ENCODE data around the gene SLC7A9.
"Not testable (repeated sequence)": the region's sequence is repeated elsewhere in the genome, so short reads cannot be mapped to it uniquely, and the experiment has no call there.

Gene SLC7A9

DNA sequence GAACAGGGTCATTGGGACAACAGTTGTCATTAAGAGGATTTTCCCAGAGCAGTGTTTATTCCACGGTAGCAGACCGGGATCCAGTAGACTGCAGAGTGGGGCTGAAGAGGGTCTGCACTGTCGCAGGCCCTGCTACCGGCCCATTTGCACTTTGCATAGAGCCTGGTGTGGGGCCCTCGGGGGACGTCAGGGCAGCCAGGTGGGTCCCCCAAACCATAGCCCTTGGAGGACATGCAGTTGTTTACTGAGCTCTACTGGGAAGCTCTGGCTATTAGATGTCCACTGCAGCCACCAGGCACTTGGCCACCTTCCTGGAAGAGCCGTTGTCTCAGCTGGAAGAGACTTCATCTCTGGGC lies 45.8 kb downstream of the SLC7A9 start:
- DNase-seq: no peak

DNA sequence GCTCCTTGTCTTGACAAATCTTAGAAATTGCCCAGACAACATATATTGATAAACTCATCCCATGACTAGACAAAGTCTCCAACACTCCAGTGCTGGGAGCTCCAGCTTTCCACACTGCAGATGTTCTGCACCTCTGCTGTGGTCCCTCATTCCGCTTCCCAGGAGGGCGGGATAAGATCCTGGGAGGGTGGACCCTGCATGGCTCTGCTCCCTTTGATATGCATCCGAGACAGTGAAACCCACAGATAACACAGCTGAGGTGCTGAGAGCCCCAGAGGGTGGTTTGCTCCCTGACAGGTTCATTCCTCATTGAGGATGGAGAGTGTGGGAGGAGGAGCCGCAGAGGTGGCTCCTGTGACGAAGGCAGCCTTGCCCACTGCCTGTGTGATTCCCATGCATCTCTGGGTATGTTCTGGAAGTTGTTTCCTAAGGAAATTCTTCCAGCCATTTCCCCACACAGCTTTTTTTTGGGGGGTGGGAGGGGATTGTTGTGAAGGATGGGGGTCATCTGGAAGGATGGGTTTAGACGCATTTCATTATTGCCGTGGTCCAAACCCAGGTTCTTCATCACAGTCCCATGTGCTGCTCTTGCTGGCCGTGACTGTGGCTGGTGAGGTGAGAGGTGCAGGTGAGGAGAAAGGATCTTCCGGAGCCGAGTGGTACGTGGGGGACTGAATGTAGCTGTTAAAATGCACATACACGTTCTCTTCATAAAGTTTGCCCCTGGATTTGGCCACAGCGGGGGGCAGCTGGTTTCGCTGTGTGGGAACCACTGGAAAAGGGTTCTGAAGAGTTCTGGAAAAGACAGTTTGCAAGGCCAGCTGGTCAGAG lies 46.4 kb downstream of the SLC7A9 start:
- no peak for DNase-seq

DNA sequence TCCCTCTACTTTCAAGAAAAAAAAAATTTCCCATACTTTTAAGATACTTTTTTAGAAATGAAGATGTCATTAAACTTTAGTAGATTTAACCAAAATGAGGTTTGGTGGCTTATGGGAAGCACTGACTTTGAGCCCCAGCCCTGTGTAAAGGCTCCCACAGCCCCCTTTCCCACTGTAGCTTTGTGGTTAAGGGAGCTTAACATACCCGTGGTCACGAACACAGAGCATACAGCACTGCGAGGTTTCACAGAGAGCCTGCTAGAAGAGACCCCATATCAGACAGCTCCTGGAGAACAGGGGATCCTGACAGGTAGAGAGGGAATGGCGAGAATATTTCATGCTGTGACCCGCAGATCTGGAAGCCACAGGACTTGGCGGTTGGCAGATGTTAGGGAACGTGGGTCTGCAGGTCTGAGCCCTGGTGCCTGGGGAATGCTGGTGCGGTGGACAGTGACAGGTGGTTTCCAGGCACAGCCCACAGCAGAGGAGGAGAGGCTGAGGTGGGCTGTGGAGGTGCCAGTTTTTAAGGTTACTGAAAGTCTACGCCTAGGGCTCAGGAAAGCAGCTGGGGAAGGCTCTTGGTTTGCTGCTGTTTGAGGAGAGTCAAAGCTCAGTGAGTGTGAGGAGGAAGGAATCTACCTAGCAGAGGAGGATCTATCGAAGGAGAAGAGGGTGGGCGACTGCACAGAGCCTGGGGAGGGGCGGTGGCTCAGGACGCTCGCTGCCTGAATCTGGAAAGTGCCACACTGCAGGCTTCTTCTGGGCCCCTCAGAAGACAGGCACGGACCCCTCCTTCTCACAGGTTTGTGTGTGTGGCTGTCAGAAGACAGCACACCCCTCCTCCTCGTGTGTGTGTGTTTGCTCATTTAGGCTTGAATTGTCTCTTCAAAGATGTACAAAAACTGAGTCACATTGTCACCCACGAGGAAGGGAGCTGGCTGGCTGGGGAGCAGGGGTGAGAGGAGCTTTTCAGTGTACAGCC lies 49.9 kb downstream of the SLC7A9 start:
- DNase-seq: no peak

DNA sequence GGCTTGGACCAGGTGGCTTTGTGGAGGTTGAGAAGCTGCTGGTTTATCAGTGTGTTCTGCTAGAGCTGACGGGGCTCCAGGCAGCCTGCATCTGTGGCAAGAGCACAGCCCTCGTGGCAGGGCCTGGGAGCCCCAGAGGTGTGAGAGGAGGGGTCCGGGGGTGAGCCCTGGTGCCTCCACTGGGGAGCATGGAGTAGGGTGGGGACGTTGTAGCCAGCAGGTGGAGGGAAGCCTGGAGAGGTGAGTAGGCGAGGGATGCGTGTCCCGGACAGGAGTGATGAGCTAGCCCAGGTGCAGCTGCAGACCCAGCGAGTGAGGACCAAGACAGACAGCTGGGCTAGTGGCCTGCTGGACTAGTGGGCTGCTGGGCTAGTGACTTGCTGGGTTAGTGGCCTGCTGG lies 51.0 kb downstream of the SLC7A9 start:
- DNase-seq: no peak

DNA sequence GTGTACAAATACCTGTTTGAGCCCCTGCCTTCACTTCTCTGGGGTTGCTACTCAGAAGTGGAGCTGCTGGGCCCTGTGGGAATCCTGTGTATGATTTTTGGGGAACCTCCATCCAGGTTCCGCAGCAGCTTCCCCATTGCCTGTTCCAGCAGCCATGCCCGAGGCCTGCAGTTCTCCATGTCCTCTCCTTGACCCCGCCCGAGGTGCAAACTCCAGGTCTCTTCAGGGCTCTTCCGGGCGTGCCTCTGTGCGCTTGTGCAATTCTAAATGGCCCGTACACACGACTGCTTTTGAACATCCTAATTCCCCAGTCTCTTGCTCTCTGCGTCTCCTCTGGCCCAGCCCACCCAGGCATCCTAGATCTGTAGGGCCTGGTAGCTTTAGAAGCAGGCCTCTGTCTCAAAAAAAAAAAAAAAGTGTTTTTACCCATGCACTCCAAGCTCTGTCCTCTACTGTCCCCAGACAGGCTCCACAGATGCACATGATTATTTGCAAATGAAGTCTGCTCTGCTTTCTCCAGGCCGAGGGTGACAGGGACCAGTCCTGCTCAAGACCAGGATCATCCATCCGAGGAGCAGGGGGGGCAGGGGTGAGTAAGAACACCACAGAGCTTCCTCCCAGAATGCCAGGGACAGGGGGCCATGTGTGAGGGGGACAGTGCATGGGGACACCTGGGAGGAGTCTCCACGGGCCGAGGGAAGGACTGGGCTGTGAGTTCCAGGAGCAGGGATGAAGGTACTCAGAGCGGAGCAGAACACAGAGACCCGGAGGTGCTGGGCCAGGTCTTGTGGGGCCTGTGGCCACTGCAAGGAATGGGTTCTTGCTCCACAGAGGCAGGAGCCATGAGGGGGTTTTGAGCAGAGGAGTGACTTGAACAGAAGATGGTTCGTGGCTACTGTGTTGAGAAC lies 51.7 kb downstream of the SLC7A9 start:
- DNase-seq: no peak

DNA sequence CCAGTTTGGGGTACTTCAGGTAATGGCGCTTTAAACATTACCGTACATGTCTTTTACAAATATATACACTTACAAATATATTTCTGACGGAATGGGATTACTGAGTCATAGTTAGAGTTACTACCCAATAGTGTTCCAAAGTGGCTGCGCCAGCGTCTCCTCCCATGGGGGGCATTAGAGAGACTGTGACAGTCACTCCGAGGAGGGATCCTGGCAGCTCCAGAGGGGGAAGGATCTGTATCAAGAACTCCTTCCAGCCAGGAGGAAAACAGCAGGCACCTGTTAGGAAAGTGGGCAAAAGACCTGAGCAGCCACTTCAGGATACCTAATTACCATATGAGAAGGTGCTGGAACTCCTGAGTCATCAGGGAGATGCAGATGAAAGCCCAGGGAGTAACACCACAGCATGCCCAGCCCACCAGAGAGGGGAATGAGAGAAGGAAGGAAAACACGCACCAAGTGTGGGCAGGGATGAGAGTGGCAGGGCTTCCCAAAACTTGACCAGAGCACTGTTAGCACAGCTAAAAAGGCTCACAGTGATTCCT lies 52.9 kb downstream of the SLC7A9 start:
- DNase-seq: no peak

DNA sequence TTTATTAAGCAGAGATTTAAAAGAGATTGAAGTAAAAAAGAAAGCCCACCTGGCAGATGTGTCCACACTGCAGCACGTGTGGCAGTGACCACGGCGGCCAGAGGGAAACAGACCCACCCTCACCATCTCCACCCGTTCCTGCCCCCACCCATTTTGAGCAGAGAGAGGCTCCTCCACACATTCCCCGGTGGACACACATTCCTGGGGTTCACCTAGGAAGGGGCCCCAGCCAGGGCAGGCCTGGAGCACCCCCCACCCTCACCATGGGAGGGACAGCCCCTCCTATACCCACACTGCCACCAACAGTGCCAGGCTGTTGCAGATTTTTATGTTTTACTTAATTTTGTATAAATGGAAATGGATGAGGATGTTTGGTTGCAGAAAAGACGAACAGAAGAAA lies 54.9 kb downstream of the SLC7A9 start:
- no peak for DNase-seq

DNA sequence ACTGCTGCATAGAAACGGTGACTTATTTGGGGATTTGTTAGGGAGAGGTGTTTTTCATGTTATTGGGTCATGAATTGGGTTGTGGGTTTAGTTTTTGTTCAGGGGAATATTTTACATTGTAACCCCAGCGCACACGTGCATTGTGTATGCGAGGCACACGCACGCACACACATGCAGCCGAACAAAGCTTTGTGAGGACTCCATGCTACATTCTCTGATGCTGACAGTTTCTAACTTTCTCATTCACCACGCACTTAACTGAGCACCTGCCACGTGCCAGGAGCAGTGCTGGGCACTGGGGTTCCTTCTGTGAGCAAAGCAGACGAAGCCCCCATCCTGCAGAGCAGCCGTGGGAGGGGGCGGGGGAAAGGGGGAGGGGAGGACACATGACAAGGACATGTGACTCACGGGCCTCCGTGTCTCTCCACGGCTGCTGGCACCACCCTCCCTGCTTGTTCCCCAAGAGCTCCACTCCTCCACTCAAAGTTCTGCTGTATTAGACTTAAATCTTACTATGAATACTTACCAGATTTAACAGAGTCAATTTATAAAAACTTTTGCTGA lies 55.6 kb downstream of the SLC7A9 start:
- DNase-seq: no peak

DNA sequence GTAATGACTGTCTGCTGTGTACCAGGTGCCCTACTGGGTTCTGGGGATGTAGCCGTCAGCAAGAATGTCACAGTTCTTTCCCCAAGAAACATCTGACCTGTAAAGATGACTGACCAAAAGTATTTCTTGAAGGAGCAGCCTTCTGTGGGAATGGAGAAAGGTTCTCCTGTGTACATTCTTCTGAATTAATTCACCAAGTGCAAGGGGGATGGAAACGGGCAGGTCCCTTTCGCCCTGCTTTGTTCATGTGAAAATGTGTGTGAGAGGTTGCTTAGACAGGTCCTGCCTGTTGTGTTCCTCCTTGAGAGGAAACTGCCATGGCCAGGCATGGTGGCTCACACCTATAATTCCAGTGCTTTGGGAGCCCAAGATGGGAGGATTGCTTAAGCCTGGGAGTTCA lies 57.0 kb downstream of the SLC7A9 start:
- DNase-seq: no peak

DNA sequence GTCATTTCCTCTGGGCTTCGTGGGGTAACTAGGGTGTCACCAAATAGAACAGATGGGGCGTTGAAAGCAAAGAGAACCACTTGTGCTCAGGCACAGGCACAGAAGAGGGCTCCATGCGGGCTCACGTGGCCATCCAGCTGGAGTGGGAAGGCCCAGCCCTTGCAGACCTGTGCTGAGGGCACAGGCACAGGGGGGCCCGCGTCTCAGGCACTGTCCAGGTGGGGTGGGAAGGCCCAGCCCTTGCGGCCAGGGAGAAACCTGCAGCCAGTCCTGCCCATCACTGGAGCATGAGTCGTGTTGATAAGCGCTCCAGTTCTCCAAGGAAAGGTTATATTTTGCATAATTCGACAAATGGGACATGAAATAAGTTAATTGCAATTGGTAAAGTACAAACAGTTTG lies 57.5 kb downstream of the SLC7A9 start:
- no peak for DNase-seq

DNA sequence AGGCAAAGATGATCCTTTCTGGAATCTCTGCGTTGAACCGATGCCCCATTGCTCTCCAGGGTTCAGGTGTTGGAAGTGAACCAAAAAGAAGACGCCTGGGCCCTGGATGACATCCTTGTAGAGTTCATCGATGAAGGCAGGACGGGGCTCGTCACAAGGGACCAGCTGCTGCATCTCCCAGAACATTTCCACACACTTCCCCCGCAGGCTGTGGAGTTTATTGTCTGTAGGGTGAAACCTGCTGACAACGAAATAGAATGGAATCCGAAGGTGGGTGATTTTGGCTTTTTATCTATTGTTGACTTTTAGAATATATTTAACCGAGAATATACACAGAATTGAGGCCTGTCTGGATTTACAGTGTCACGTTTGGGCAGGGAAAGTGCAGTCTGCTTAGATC lies 58.4 kb downstream of the SLC7A9 start:
- no peak for DNase-seq

DNA sequence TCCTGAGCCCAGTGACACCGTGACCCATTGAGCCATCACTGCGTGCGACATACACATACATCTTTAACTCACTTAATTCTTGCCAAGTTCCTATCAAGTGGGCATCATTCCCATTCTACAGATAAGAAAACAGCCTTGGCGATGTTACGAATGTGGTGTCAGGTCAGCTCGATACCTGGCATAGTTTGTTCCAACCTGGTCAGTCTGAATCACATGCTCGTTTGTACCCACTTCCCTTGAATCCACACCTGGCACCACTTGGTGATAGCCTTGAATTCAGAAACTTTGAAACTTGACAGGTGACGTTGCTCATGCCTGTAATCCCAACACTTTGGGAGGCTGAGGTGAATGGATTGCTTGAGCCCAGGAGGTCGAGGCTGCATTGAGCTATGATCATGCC lies 59.1 kb downstream of the SLC7A9 start:
- DNase-seq: no peak

DNA sequence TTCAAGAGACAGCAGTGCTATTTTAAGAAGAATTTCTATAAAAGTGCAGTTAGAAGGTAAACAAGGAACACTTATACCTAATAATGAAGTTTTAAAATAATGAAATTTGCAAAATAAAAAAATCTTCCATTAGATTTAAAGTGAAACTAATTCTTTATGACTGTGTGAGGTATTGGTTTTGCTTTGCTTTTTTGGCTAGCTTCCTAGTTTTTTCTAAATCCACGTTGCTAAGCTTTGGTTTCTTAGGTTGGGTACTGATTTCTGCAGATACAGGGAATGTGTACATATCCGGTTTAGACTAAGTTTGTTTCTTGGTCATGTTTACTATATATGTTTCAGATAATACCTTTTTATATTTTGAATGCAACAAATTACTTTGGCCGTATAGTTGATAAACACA lies 59.8 kb downstream of the SLC7A9 start:
- no peak for DNase-seq

DNA sequence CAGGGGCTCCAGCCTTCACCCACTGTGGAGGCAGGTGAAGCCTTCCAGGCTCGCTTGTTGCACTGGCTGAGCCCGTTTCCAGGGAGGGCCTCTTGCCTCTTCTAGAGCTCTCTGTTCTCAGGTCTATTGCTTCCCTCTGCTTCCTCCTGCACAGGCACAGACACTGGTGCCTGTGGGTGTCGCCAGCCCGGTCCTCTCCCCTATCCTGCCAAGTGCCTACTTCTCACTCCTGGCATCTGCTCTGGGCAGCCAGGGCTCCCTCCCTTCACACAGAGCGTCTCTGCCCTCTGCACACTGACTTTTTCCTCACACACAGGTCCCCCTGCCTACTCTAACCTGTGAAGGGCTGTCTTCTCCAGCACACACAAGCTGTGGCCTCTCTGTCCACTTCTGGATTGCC lies 60.3 kb downstream of the SLC7A9 start:
- no peak for DNase-seq

DNA sequence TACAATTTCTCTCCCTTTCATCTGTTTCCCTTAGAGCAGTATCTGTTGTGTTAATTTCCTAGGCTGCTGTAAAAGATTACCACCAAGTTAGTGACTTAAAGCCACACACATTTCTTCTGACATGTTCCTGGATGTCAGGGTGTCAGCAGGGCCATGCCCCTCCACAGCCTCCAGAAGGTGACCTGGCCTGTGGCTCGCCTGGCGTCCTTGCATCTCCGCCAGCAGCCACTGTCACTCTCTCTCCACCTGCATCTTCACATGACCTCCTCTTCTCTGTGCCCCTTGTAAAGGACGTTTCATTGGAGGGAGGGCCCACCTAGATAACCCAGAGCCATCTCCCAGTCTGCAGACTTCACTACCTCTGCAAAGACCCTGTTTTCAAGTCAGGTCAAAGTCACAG lies 61.3 kb downstream of the SLC7A9 start:
- DNase-seq: no peak

DNA sequence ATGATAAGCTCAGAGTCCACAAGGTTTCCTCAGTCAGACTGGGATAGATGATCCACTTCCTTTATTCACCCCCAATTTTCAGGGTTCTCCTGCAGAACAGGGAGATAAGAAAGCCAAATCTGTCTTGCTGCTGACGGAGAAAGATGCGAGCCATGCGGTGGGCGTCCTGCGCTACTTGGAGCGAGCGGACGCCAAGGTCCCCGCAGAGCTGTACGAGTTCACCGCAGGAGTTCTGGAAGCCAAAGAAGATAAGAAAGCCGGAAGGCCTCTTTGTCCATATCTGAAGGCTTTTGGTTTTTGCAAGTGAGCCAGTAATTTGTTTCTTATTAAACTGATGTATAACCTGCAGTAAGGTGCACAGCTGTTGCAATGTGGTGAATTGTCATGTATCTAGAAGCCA lies 66.7 kb downstream of the SLC7A9 start:
- no peak for DNase-seq

DNA sequence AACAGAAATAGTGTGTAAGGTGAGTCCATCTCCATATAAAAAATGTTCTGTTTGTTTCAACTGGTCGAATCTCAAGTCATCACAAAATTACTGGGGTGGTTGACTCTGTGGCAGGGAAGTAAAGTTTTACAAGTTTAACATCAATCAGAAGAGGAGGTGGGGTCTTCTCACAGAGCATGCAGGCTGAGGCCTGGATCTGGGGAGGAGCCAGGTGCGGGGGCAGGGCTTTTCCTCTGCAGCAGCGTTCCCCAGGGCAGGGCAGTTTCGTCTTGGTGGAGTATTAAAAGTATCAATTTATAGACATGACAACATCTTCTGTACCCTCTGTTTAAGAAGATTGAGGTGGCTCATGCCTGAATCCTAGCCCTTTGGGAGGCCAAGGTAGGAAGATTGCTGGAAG lies 68.8 kb downstream of the SLC7A9 start:
- no peak for DNase-seq

DNA sequence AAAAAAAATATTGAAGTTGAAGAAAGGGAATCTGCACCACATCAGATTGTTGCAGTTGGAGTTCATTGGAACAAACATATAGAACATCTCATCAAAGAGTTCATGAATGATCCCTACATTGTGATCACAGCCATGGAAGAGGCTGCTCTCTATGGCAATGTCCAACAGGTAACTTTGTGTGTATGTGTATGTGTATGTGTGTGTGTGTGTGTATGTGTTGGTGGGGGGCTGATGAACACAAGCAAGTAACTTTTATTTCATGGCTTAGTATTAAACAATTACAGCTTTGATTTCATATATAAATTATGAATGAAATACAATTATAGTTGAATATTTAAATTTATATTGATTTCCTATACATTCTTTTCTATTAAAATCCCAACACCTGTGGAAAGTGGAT lies 69.4 kb downstream of the SLC7A9 start:
- no peak for DNase-seq

DNA sequence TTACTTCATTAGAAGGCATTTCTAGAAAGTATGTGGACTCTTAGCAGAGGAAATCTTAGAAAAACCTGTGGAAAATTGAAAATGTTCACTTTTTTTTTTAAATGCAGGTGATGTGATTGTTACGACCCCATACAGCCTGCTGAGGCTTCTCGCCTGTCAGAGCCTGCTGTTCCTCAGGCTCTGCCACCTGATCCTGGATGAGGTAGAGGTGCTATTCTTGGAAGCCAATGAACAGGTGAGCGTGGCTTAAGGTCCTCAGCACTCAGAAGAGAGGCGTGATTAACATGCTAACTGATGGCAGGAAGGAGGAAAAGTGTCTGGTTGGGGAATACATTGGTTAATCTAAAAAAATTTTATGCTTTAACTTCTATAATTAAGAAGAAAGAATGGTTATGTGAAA lies 71.4 kb downstream of the SLC7A9 start:
- no peak for DNase-seq

DNA sequence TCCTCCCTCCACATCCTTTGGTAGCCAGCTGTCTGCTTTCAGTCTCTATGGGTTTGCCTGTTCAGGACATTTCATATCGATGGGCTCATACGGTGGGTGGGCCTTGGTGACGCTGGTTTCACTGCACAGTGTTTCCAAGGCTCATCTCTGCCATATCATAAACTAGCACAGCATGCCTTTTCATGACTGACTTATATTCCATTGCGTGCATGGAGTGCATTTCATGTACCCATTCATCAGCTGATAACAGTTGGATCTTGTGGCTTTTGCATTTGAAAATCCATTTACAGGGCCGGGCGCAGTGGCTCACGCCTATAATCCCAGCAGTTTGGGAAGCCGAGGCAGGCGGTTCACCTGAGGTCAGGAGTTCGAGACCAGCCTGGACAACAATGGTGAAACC lies 80.1 kb downstream of the SLC7A9 start:
- no peak for DNase-seq

DNA sequence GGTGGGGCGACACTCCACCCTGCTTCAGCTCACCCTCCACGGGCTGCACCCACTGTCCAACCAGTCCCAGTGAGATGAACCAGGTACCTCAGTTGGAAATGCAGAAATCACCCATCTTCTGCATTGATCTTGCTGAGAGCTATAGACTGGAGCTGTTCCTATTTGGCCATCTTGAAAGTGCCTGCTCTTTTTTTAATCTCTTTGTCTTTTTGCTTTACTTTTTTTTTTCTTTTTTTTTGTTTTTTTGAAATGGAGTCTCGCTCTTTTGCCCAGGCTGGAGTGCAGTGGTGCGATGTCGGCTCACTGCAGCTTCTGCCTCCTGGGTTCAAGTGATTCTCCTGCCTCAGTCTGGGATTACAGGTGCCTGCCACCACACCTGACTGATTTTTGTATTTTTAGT lies 81.7 kb downstream of the SLC7A9 start:
- DNase-seq: not testable (repeated sequence)

DNA sequence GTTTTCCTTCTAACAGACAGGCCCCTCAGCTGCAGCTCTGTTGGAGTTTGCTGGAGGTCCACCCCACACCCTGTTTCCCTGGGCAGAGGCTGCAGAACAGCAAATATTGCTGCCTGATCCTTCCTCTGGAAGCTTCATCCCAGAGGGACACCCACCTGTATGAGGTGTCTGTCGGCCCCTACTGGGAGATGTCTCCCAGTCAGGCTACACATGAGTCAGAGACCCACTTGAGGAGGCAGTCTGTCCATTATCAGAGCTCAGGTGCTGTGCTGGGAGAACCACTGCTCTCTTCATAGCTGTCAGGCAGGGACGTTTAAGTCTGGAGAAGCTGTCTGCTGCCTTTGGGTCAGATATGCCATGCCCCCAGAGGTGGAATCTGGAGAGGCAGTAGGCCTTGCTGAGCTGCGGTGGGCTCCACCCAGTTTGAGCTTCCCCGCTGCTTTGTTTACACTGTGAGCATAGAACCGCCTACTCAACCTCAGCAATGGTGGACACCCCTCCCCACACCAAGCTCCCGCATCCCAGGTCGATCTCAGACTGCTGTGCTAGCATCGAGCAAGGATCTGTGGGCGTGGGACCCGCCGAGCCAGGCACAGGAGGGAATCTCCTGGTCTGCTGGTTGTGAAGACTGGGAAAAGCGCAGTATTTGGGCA lies 82.3 kb downstream of the SLC7A9 start:
- DNase-seq: not testable (repeated sequence)

Data from GF-D8 (cell line).